Measurements from ENCODE around the gene RHPN2.

Gene RHPN2

DNA sequence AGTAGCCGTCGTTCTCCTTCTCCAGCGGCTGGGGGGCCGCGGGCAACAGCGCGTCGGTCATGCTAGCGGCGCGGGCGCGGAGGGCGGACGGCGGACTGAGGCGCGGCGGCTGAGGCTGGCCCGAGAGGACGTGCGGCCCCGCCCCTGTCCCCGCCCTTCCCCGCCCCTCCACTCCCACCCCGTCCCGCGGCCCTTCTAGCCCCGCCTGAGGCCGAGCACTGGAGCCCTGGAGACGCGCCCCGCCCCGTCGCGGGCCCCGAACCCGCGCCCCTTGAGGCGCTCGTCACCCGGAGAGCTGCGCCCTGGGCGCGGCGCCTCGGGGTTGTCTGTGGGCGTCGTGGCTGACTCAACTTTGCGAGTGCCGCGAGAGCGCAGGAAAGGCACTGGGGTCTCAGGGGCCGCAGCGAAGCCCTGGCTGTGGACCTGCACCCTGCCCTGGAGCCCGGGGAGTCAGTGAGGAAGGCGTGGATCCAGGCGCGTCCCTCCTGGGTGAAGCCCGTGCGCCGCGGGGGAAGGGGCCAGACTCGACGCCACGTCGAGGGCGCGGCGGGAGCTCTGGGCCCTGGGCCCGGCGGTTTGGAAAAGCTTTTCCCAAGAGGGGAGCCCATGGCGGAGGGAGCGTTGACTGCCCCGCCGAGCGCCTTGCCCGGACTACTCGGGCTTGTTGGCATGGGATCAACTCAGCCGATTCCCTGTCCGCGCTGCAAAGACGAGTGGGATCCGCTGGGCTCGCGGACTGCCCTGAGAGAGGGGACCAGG is at the start of gene RHPN2:
Gene RHPN2 (minus strand): TSS at position 97 of the 759 bp plus-strand sequence. CDS start 36 bp downstream, at position 61.
- no peak for DNase-seq (ENCODE audit: low read depth)

- DNase-seq (ENCODE audit: low read depth) = no peak
Observed at GRCh38 chr19:33114312-33114711, 49.6 kb upstream of the RHPN2 start.

GRCh38 chr19:33111587-33111986 is 46.9 kb upstream of the RHPN2 start:
- no peak for DNase-seq (ENCODE audit: low read depth)

- DNase-seq (ENCODE audit: low read depth) = peak; percentile 33
Observed at GRCh38 chr19:33110137-33110910, 45.6 kb upstream of the RHPN2 start.

DNA sequence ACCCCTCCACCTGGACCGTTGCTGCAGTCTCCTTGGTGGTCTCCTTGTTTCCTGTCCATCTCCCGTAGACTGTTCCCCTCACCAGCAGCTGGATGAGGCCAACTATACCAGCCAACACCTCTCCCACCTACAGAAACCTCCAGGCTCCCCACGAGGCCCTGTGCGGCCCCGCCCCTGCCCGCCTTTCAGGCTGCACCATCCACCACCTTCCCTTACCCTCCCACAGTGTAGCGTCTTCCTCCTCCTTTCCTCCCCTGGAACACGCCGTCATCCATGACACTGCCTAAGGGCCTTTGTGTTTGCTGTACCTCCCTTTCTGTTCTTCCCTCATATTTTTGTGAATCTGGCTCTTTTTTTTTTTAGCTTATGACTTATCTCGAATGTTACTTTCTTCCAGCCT is 43.5 kb upstream of the RHPN2 start:
- DNase-seq (ENCODE audit: low read depth) = no peak

GRCh38 chr19:33102893-33103292 is 38.2 kb upstream of the RHPN2 start:
- no peak for DNase-seq (ENCODE audit: low read depth)

DNA sequence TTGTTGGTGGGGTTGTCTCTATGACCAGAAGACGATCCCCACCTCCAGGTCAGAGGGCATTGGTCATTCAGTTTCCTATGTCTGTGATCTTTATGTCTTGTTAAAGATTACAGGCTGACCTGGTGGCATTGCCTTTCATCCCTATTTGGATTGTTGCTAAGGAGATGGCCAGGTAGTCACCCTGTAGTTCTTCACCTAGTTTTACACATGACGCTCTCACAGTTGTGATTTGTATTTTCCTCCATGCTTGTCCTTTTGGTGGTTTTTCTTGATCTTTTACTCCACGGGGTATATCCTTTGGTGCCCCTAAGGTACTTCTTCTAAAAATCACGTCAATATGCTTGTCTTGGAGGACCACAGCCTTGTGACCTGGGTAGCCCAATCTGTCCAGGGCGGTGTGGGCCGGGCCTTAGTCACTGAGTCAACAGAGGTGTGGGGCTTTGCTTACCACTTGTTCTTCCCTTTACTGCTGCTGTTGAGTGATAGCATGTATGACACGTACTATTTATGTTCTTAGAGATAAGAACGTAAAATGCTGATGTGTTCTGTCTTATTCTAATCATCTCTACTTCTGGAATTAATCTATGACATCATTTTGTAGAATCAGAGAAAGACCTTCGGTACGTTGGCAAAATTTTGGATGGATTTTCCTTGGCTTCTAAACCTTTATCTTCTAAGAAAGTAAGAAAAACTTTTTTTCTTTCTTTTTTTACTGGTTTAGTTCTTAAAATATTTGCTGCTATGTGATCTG is 36.4 kb upstream of the RHPN2 start:
- DNase-seq (ENCODE audit: low read depth) = no peak

- DNase-seq (ENCODE audit: low read depth) = no peak
Observed at GRCh38 chr19:33098055-33098534, 33.4 kb upstream of the RHPN2 start.

DNA sequence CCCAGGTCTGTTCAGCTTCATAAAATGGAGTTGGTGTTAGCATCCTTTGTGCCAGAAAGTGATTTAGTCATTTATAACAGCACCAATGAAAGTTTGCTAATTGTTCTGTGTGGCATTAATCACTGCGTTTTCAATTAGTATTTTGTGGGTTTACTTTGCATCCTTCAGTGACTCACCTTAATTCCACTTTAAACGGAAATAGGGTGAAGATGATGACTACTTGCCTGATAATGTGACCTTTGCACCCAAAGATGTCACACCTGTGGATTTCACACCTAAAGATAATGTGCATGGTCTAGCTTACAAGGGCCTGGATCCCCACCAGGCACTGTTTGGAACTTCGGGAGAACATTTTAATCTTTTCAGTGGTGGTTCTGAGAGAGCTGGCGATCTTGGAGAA is 31.3 kb upstream of the RHPN2 start:
- no peak for DNase-seq (ENCODE audit: low read depth)

GRCh38 chr19:33094436-33095067 is 29.9 kb upstream of the RHPN2 start:
- no peak for DNase-seq (ENCODE audit: low read depth)

GRCh38 chr19:33093420-33094210 is 28.9 kb upstream of the RHPN2 start:
- DNase-seq (ENCODE audit: low read depth) = no peak

- no peak for DNase-seq (ENCODE audit: low read depth)
Observed at GRCh38 chr19:33090179-33090578, 25.5 kb upstream of the RHPN2 start.

DNA sequence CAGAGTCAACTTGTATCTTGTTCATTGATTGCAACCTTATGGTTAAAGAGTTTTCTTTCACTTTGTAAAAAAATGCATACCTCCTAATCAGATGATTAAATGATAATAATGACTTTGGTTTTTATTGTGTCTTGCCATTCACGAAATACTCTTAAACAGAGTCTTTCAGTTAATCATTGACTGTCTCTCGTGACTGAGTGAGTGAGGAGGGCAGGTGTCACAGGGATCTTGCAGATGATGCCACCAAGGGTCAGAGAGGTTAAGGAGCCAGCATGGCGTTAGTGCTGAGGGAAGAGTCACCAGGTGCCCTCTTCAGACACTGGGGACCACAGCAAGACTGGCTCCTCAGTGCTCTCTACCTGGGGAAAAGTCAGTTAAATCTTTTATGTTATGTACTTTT is 24.3 kb upstream of the RHPN2 start:
- DNase-seq (ENCODE audit: low read depth) = no peak

DNA sequence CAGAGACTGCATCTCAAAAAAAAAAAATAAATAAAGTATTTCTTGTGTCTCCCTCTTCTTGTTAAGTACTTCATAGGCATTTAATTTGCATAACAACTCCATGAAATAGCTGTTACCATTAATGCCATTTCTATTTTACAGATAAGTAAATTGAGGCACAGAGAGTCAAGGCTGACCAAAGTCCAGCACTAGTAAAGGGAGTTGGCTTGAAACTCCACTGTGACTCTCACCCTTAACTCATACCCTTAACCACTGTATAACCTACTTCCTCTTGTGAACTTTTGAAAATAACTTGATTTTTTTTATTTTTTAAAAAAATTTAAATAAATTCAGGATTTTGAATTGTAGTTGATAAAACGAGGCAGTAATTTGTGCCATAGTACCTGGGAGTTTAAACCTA is 22.3 kb upstream of the RHPN2 start:
- DNase-seq (ENCODE audit: low read depth) = no peak

DNA sequence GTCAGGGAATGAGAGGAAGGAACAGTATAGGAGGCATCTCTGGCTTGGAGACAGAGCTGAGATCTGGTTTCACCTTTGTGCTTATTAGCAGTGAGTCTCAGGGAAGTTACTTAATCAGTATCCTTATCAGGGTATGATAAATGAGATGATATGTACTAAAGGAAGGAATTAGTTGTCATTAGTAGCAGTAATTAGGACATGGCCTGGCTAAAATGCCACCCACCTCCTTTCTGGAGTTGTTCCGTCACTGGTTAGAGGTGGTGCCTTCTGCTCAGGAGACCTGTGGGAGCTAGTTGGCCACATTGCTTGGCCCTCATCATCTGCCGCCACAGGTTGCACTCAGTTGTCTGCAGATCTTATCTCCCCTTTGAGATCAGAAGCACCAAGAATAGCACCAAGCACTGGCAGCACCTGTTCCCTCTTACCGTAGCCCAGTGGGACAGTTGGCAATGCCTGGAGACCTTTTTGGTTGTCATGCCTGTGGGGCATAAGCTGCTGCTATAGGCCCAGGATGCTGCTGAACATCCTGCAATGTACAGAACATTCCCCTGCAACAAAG is 21.0 kb upstream of the RHPN2 start:
- DNase-seq (ENCODE audit: low read depth) = no peak

DNA sequence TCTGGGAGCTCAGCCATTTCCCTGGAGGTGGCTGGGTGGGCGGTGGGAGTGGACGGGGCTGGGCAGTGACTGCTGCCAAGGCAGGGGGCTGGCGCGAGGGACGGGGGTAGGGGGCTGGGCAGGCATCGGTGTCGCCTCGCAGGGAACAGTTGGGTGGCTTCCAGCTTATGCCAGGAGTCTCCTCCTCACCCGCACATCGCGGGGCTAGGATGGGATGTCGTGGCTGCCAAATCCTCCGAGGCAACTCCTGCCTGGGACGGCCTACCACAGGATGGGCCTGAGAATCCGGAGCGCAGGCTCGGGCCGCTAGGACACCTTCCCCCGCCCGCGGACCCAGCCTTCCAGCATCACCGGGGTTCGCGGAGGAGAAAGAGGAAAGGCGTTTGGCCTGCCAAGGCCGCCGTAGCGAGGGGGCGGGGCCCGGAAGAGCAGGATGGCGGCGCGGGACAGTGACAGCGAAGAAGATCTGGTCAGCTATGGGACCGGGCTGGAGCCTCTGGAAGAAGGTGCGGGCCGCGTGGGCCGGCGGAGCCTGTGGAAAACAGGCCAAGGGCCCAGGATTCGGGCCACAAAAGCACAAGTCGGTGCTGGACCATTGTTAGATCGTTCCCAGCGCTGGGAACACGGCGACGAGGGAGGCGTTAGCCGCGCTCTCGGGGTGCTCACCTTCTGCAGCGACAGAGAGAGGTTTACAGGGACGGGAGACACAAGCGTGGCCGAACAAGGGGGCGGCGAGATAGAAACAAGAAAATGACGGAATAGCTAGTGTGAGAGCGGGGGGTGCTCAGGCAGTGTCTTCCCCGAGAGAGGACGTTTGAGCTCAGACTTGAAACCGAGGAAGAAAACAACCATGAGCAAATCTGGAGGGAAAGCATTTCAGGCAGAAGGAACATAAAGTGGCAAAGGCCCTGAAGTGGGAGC is 16.3 kb upstream of the RHPN2 start, which contains the start of gene GPATCH1:
Gene GPATCH1 (plus strand): TSS at position 421 of the 921 bp plus-strand sequence. CDS start 13 bp downstream, at position 434.
- DNase-seq (ENCODE audit: low read depth) = peak; percentile 87

DNA sequence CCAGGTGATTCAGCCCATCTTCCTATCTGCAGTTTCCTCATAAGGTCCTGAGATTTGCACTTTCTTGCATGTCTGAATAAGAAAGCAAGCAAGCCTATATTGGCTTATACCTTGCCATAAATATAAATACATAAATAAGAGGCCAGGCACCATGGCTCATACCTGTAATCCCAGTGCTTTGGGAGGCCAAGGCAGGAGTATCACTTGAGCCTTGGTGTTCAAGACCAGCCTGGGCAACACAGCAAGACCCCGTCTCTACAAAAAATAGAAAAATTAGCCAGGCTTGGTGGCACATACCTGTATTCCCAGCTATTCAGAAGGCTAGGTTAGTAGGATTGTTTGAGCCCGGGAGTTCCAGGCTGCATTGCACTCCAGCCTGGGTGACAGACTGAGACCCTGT is 10.8 kb upstream of the RHPN2 start:
- DNase-seq (ENCODE audit: low read depth) = no peak

- no peak for DNase-seq (ENCODE audit: low read depth)
Observed at GRCh38 chr19:33071887-33072286, 7.2 kb upstream of the RHPN2 start.

GRCh38 chr19:33067121-33067520 is 2.4 kb upstream of the RHPN2 start:
- no peak for DNase-seq (ENCODE audit: low read depth)

- DNase-seq (ENCODE audit: low read depth) = no peak
Observed at GRCh38 chr19:33066543-33066942, 1.9 kb upstream of the RHPN2 start.
